Body of pancreas (tissue), 4 donors: ENCODE measurements around the gene CTRL. TPM values are rescaled to one million over a fixed set of nuclear protein-coding genes. Genes with fewer than 3 reads are reported as not detected.
"Not testable (repeated sequence)": the region's sequence is repeated elsewhere in the genome, so short reads cannot be mapped to it uniquely, and the experiment has no call there.

Experiments
- ATAC-seq: fragments of 150-250 bp; one replicate; pipeline ENCODE4 v1.9.1; 2016
- DNase-seq, 4 donors: peaks; one replicate each; pipeline ENCODE4 v3.0.0-alpha.2; 2019
- H3K27ac ChIP-seq, 4 donors: fragments of 200-600 bp; sonication (generic); 1 replicate in 3 of 4; 2 replicates in 1 of 4; pipeline versions ENCODE4 v1.5.1 to v1.6.1; 2016 to 2019; ENCODE audit warnings: mild to moderate bottlenecking in 1 of 4, mixed read lengths in 1 of 4, moderate library complexity in 1 of 4
- H3K27me3 ChIP-seq, 2 donors: fragments of 200-600 bp; sonication (generic); one replicate each; pipeline ENCODE4 v1.6.0; 2016; ENCODE audit warnings: mild to moderate bottlenecking in 1 of 2
- H3K36me3 ChIP-seq, 2 donors: fragments of 200-600 bp; sonication (generic); replicated peaks in 1 of 2; 2 replicates each; pipeline ENCODE4 v1.5.1; 2016; ENCODE audit warnings: low read depth in 2 of 2; ENCODE audit not compliant: insufficient read depth in 1 of 2
- H3K4me1 ChIP-seq: fragments of 200-600 bp; sonication (generic); one replicate; pipeline ENCODE4 v1.6.0; 2016
- H3K4me3 ChIP-seq, 2 donors: fragments of 200-600 bp; sonication (generic); 1 replicate in 1 of 2; 2 replicates in 1 of 2; pipeline ENCODE4 v1.5.1; 2016 to 2019
- H3K9me3 ChIP-seq, 3 donors: fragments of 200-600 bp; sonication (generic); 1 replicate in 2 of 3; 2 replicates in 1 of 3; pipeline ENCODE4 v1.5.1; 2016
- POLR2A ChIP-seq, 3 donors: fragments of 450-650 bp; IDR thresholded peaks; one replicate each; pipeline ENCODE4 v1.6.1; 2016; ENCODE audit warnings: antibody characterized with exemption in 3 of 3, mild to moderate bottlenecking in 2 of 3
- WGBS, 2 donors: methylation state at CpG; one replicate each; pipeline ENCODE4 v1.1.5; 2017; 5-methylcytosine and 5-hydroxymethylcytosine counted together
- intact Hi-C: fragments of 100-400 bp; cut with DNase I; formaldehyde crosslinking; loops from one replicate; pipeline ENCODE4 v1.15.1; 2023
- total RNA-seq, 2 donors: library from RNA; depleted of rRNA; stranded (reverse); fragments of >200 nt; gene quantifications; one replicate each; pipeline ENCODE4 v1.1.0, GENCODE V29; 2016
- TF ChIP-seq, protein P1 (sequence below), 7 experiments: fragments of 450-650 bp in 4 of 7; fragments of 200-600 bp in 3 of 7; sonication (generic) in 3 of 7; IDR thresholded peaks; one replicate each; pipeline ENCODE4 v1.5.1; 2016 to 2019; ENCODE audit warnings: antibody characterized with exemption in 7 of 7

CTRL gene
- total RNA-seq, 2 donors from 2014 or later, result 286 to 1,726 TPM

GRCh38 chr16:67942200-67942509 lies 10.5 kb upstream of the CTRL start:
- H3K4me1 ChIP-seq, result peaks cover 16% of the 10 kb centered on the region
- WGBS, 2 donors, result 87% methylated on average over 6 of the region's 6 CpGs; no CpG with 5 or more reads in 1 of the 2 donors
- H3K4me3 ChIP-seq, result no peak overlapping the region
- no peaks in the 10 kb centered on the region for H3K9me3 ChIP-seq
- H3K27me3 ChIP-seq, result no peaks in the 10 kb centered on the region
- peaks cover 0 to 4% of the 10 kb centered on the region in 2 donors for H3K36me3 ChIP-seq
- DNase-seq, result peak in 1 of 4 donors; percentile 52
- ATAC-seq, result peak; percentile 51
- H3K27ac ChIP-seq, result no peak overlapping the region
- TF ChIP-seq, protein P1, sequence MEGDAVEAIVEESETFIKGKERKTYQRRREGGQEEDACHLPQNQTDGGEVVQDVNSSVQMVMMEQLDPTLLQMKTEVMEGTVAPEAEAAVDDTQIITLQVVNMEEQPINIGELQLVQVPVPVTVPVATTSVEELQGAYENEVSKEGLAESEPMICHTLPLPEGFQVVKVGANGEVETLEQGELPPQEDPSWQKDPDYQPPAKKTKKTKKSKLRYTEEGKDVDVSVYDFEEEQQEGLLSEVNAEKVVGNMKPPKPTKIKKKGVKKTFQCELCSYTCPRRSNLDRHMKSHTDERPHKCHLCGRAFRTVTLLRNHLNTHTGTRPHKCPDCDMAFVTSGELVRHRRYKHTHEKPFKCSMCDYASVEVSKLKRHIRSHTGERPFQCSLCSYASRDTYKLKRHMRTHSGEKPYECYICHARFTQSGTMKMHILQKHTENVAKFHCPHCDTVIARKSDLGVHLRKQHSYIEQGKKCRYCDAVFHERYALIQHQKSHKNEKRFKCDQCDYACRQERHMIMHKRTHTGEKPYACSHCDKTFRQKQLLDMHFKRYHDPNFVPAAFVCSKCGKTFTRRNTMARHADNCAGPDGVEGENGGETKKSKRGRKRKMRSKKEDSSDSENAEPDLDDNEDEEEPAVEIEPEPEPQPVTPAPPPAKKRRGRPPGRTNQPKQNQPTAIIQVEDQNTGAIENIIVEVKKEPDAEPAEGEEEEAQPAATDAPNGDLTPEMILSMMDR (IDR thresholded peaks at IDR 0.05), result peak; percentile 53 to 63 (median 60)
- no peak for TF ChIP-seq POLR2A (IDR thresholded peaks at IDR 0.05)
- intact Hi-C loops, result no loop called here

DNA sequence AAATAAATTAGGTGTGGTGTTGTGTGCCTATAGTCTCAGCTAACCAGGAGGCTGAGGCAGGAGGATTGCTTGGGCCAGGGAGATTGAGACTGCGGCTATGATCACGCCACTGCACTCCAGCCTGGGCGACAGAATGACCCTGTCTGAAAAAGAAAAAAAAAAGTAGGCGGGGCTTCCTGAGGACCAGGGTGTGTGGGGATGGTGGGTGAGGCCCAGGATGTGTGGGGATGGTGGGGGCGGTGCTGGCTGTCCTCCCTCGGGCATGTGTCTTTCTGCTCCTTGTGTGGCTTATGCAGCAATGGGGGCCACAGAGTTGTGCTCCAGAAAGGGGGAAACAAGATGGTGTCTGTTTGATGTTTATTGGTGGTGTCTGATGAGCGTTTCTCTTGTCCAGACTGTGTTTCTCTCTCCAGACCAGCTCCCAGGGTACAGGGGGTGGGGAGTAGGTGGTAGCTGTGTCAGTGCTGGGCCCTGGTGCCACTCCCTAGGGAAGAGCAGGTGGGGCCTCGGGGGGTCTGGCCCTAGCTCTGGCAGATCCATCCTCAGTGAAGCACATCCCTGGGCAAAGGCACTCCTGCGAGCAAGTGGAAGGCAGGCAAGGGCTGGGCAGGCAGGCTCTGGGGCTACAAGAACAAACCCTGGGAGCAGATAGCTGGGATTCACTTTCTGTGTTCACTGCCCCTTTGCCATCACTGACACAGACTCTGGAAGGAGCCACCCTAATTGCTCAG lies 10.0 kb upstream of the CTRL start:
- Histone ChIP-seq H3K4me3 (no peak overlapping the region), H3K27me3 (no peaks in the 10 kb centered on the region), H3K36me3 (peaks cover 0 to 4% of the 10 kb centered on the region in 2 donors), H3K27ac (no peak overlapping the region), H3K9me3 (no peaks in the 10 kb centered on the region), H3K4me1 (peaks cover 21% of the 10 kb centered on the region)
- 76 to 89% methylated on average over 9 of the region's 9 CpGs for WGBS, 2 donors
- intact Hi-C loops, result no loop called here
- TF ChIP-seq, protein P1 (IDR thresholded peaks at IDR 0.05), result no peak
- no peak for TF ChIP-seq POLR2A (IDR thresholded peaks at IDR 0.05)
- DNase-seq (no peak), ATAC-seq (no peak)

DNA sequence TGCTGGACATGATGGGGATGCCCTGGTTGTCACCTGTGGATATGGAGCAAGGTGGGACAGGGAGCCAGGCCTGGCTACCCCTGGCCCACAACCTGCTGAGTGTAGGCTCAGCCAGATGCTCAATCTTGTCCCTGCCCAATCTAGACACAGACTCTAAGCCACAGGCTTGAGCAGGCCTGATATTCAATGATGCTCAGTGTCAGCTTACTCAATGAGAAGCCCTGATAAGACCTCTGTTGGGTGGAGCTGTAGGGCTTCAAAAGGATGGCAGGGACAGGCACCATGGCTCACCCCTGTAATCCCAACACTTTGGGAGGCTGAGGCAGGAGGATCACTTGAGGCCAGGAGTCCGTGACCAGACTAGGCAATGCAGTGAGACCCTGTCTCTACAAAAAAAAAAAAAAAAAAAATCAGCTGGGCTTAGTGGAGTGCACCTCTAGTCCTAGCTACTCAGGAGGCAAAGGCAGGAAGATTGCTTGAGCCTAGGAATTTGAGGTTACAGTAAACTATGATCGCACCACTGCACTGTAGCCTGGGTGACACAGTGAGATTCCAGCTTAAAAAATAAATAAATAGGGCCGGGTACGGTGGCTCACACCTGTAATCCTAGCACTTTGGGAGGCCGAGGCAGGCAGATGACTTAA lies 8.9 kb upstream of the CTRL start:
- DNase-seq (no peak), ATAC-seq (no peak)
- peak overlapping the region in 1 of 4 donors; percentile 2 for H3K27ac ChIP-seq
- intact Hi-C loops, result no loop called here
- no peaks in the 10 kb centered on the region for H3K27me3 ChIP-seq
- H3K36me3 ChIP-seq, result no peaks in the 10 kb centered on the region
- TF ChIP-seq, protein P1 (IDR thresholded peaks at IDR 0.05), result no peak
- TF ChIP-seq POLR2A (IDR thresholded peaks at IDR 0.05), result no peak
- 94% methylated on average over 5 of the region's 5 CpGs for WGBS, 2 donors
- no peaks in the 10 kb centered on the region for H3K9me3 ChIP-seq
- H3K4me1 ChIP-seq, result peaks cover 21% of the 10 kb centered on the region
- no peak overlapping the region for H3K4me3 ChIP-seq

GRCh38 chr16:67939507-67940445 lies 8.1 kb upstream of the CTRL start:
- H3K9me3 ChIP-seq, result no peaks in the 10 kb centered on the region
- peak overlapping the region in 1 of 4 donors; percentile 2 for H3K27ac ChIP-seq
- ATAC-seq (no peak), DNase-seq (peak; percentile 55 to 78 (median 64))
- no peaks in the 10 kb centered on the region for H3K27me3 ChIP-seq
- intact Hi-C loops, result no loop called here
- no peaks in the 10 kb centered on the region for H3K36me3 ChIP-seq
- H3K4me3 ChIP-seq, result no peak overlapping the region
- peaks cover 28% of the 10 kb centered on the region for H3K4me1 ChIP-seq
- WGBS, 2 donors, result 68 to 70% methylated on average over 15 to 32 of the region's 33 CpGs
- TF ChIP-seq POLR2A (IDR thresholded peaks at IDR 0.05), result no peak
- TF ChIP-seq, protein P1 (IDR thresholded peaks at IDR 0.05), result no peak

- H3K4me1 ChIP-seq, result peaks cover 46% of the 10 kb centered on the region
- H3K27me3 ChIP-seq, H3K27ac ChIP-seq, H3K9me3 ChIP-seq, H3K4me3 ChIP-seq, DNase-seq, intact Hi-C loops, H3K36me3 ChIP-seq, ATAC-seq: not testable (repeated sequence)
- WGBS, 2 donors, result 91 to 93% methylated on average over 5 of the region's 5 CpGs
Observed at GRCh38 chr16:67937713-67938112, 6.1 kb upstream of the CTRL start.
